Iris pigment epithelial cell (primary cell): ENCODE results near the gene EIF4EBP3.
"Not testable (repeated sequence)": the region's sequence is repeated elsewhere in the genome, so short reads cannot be mapped to it uniquely, and the experiment has no call there.

ENCODE experiments used
- DNase-seq: peaks from one replicate; pipeline ENCODE4 v3.0.0-alpha.2; 2011; ENCODE audit warnings: low read depth

EIF4EBP3 gene

DNA sequence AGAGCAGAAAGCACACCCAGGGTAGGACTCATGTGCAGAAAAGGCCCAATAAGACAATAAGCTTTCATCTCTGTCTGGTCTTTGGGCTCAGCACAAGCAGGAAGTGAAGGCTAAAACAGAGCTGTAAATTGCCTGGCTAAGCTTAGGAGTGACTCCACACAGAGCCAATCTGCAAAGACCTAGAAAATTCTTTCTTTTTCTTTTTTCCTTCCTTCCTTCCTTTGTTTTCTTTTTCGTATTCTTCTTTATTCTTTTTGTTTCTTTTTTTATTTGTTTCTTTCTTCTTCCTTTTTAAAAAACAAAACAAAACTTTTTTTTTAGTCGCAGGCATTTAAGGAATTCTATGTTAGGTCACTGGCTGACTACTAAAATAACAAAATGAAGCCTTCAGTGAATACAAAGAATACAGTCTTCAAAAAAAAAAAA, 29.3 kb downstream of the EIF4EBP3 start:
- DNase-seq: peak; percentile 53

GRCh38 chr5:140579188-140579747, 31.8 kb downstream of the EIF4EBP3 start:
- not testable (repeated sequence) for DNase-seq

DNA sequence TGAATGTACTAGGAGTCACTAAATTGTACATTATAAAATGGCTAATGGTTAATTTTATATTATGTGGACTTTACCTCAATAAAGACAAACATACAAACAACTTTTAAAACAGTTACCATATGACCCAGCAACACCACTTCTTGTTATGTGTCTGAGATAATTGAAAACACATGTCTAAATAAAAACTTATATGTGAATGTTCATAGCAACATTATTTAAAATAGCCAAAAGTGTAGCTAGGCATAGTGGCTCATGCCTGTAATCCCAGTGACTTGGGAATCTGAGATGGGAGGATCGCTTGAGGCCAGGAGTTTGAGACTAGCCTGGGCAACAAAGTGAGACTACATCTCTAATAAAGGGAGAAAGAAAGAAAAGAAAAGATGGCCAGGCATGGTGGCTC, 40.0 kb downstream of the EIF4EBP3 start:
- no peak for DNase-seq

GRCh38 chr5:140588311-140589070, 41.0 kb downstream of the EIF4EBP3 start:
- no peak for DNase-seq

DNA sequence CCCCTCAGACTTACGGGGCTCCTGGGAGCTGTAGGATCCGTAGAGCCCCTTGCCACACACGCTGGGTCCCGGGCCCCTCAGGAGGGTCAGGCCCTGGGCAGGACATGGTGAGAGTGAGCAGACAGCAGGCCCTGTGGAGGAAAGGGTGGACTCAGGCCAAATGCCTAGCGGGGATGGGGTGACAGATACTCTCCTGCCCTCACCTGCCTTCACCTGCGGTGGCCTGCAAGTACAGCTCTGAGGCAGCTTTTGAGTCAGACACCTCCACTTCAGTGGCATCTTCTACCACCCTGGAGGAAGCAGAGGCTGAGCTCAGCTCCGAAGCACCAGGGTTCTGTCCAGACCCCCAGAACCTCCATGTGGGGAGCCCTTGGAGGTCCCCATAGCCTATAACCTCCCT, 43.4 kb downstream of the EIF4EBP3 start:
- no peak for DNase-seq

DNA sequence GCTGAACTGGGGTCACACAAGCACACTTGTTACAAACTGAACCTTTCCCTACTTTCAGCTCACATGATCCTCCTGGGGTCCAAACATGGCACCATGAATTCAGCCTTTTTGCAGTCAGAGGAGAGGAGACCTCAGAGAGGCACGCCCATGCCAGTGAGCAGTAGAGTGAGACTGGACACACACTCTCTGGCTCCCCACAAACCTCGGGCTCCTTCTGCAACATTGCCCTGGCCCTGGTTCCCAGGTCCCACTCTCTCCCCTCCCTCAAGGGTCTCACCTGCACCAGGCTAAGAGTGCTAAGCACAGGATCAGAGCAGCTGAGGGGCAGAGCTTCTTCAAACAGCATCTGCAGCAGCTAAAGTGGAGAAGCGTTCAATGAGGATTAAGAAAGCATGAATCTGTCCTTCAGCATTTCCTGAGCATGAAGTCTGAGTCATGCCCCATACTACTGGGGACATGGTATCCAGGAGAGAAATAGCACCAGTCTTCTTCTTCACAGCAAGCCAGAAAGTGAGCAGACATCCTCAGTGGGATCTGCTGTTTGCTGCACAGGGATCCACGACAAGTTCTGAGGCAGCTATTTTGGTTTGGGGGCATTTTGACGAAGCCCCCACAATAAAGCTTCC, 44.4 kb downstream of the EIF4EBP3 start:
- DNase-seq: peak; percentile 87

DNA sequence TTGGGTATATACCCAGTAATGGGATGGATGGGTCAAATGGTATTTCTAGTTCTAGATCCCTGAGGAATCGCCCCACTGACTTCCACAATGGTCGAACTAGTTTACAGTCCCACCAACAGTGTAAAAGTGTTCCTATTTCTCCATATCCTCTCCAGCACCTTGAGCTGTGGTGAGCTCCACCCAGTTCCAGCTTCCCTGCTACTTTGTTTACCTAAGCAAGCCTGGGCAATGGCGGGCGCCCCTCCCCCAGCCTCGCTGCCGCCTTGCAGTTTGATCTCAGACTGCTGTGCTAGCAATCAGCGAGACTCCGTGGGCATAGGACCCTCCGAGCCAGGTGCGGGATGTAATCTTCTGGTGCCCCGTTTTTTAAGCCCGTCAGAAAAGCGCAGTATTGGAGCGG, 45.6 kb downstream of the EIF4EBP3 start:
- not testable (repeated sequence) for DNase-seq

GRCh38 chr5:140594169-140594568, 46.7 kb downstream of the EIF4EBP3 start:
- no peak for DNase-seq

- no peak for DNase-seq
Measured at GRCh38 chr5:140595538-140596300, 48.3 kb downstream of the EIF4EBP3 start.

DNA sequence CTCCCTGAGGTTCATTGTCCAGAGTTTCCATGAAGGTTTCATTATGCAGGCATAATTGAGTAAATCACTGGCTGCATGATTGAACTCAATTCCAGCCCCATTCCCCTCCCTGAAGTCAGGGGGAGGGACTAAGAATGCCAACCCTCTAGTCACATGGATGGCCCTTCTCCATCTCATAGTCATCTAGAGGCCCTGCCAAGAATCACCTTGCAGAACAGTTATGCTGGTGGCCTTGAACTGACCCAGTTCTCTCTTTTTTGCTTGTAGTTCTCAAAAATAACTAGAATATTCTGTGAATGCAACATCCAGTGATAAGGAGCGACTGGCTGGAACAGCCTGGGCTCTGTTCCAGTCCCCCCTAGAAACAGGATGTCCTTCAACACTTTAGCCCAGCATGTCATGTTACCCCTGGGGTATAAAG, 48.9 kb downstream of the EIF4EBP3 start:
- peak; percentile 64 for DNase-seq

DNA sequence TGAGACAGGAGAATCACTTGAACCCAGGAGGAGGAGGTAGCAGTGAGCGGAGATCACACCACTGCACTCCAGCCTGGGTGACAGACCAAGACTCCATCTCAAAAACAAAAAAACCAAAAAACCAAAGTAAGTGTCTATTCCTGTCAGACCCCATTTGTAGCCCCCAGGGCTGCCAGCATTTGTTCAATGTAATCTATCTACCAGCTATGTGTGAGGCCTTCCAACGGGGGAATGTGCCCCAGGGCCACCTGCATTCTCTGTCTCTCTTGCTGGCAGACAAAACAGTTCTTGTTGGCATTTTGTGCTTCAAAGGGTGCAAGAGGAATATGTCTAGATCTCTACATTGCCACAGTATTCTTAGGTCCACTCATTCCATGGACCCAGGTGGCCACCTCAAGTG, 51.4 kb downstream of the EIF4EBP3 start:
- no peak for DNase-seq
